Kidney (tissue), 14 donors: ENCODE measurements around the gene RPL38. TPM values are rescaled to one million over a fixed set of nuclear protein-coding genes. Genes with fewer than 3 reads are reported as not detected.

Source experiments
- DNase-seq, 5 donors: peaks; one replicate each; pipeline ENCODE4 v3.0.0-alpha.2; 2013 to 2020
- FAIRE-seq: peaks from 2 replicates; lab custom pipeline; 2012; peaks lifted over from hg19 to GRCh38; lab: Jason Lieb, UNC
- H3K27ac ChIP-seq, 2 donors: one replicate each; pipeline ENCODE4 v1.7.0; 2013; ENCODE audit warnings: low read depth in 2 of 2, low read length in 2 of 2, inconsistent platforms in 1 of 2
- H3K27me3 ChIP-seq: one replicate; pipeline ENCODE4 v1.7.1; 2013; ENCODE audit warnings: low read length, inconsistent platforms; ENCODE audit not compliant: control insufficient read depth, insufficient read depth
- H3K36me3 ChIP-seq, 3 donors: one replicate each; pipeline versions ENCODE4 v1.7.0 to v1.7.1; 2013; ENCODE audit warnings: low read length in 3 of 3, control low read depth in 1 of 3, inconsistent platforms in 1 of 3; ENCODE audit not compliant: insufficient read depth in 3 of 3, control insufficient read depth in 2 of 3
- H3K4me1 ChIP-seq, 3 donors: one replicate each; pipeline versions ENCODE4 v1.7.0 to v1.7.1; 2013; ENCODE audit warnings: low read length in 3 of 3, inconsistent platforms in 1 of 3, low read depth in 1 of 3; ENCODE audit not compliant: control insufficient read depth in 2 of 3, insufficient read depth in 2 of 3
- H3K4me3 ChIP-seq, 3 donors: one replicate each; pipeline versions ENCODE4 v1.7.0 to v1.8.1; 2013; ENCODE audit warnings: low read length in 3 of 3, control low read depth in 1 of 3, inconsistent platforms in 1 of 3
- H3K9ac ChIP-seq, 3 donors: one replicate each; pipeline versions ENCODE4 v1.7.0 to v1.7.1; 2013; ENCODE audit warnings: low read length in 3 of 3, control low read depth in 1 of 3, inconsistent platforms in 1 of 3
- H3K9me3 ChIP-seq, 3 donors: one replicate each; pipeline versions ENCODE4 v1.7.0 to v1.7.1; 2013; ENCODE audit warnings: low read length in 3 of 3, control low read depth in 1 of 3, inconsistent platforms in 1 of 3; ENCODE audit not compliant: control insufficient read depth in 2 of 3, insufficient read depth in 1 of 3
- CTCF ChIP-seq: IDR thresholded peaks from 3 replicates; pipeline ENCODE4 v1.5.1; 2012; ENCODE audit warnings: mild to moderate bottlenecking, moderate library complexity, borderline replicate concordance; ENCODE audit not compliant: insufficient read depth; ENCODE audit errors: extremely low read depth
- intact Hi-C: fragments of 100-400 bp; cut with DNase I; formaldehyde crosslinking; loops from one replicate; pipeline ENCODE4 v1.11.1; 2022
- polyA plus RNA-seq: library from polyadenylated mRNA; stranded (reverse); fragments of 350-450 nt; fragmentation: Illumina TruSeq; extraction: RNeasy Lipid Tissue Mini Kit (QIAGEN cat#74804); gene quantifications from one replicate; pipeline ENCODE4 v1.2.3, GENCODE V29; 2014; ENCODE audit warnings: low read depth, low replicate concordance; ENCODE audit not compliant: insufficient read depth
- total RNA-seq: library from RNA; stranded (reverse); fragmentation: NEBNext Ultra II Directional; extraction: Animal tissue kit (Norgen Biotek cat#: 25700); gene quantifications from one replicate; pipeline ENCODE4 v1.2.1, GENCODE V29; 2021
- donor health status: control.
- donor health status: control.
- donor health status: control.
- donor health status: control.
- donor health status: control.
- donor health status: DM: yes; HTN: yes; CAD: no.
- donor health status: Normal renal cell carcinoma (clear cell type).

The RPL38 gene
- total and polyA plus RNA-seq, 2 donors from 2014 or later: 664 to 1,966 TPM

- no peaks in the 10 kb centered on the region for H3K36me3 ChIP-seq
- TF ChIP-seq CTCF: no peak
- no peak overlapping the region for H3K4me3 ChIP-seq
- H3K9ac ChIP-seq: no peak overlapping the region
- no peaks in the 10 kb centered on the region for H3K4me1 ChIP-seq
- no peaks in the 10 kb centered on the region for H3K27me3 ChIP-seq
- intact Hi-C loops: no loop called here
- FAIRE-seq (no peak), DNase-seq (no peak)
- H3K27ac ChIP-seq: no peak overlapping the region
- no peaks in the 10 kb centered on the region for H3K9me3 ChIP-seq
These were observed 46.3 kb downstream of the RPL38 start for GRCh38 chr17:74249590-74250270.

GRCh38 chr17:74250324-74250995 lies 47.0 kb downstream of the RPL38 start:
- H3K4me3 ChIP-seq: no peak overlapping the region
- H3K36me3 ChIP-seq: no peaks in the 10 kb centered on the region
- H3K4me1 ChIP-seq: no peaks in the 10 kb centered on the region
- H3K27me3 ChIP-seq: no peaks in the 10 kb centered on the region
- no peak for DNase-seq
- no peak for FAIRE-seq
- TF ChIP-seq CTCF: no peak
- no peak overlapping the region for H3K9ac ChIP-seq
- intact Hi-C loops: no loop called here
- no peak overlapping the region for H3K27ac ChIP-seq
- H3K9me3 ChIP-seq: no peaks in the 10 kb centered on the region

- DNase-seq (no peak), FAIRE-seq (no peak)
- no peaks in the 10 kb centered on the region for H3K4me1 ChIP-seq
- no peaks in the 10 kb centered on the region for H3K36me3 ChIP-seq
- H3K4me3 ChIP-seq: no peak overlapping the region
- no peaks in the 10 kb centered on the region for H3K27me3 ChIP-seq
- no peak overlapping the region for H3K9ac ChIP-seq
- intact Hi-C loops: no loop called here
- H3K9me3 ChIP-seq: no peaks in the 10 kb centered on the region
- H3K27ac ChIP-seq: no peak overlapping the region
- no peak for TF ChIP-seq CTCF
These were observed 47.6 kb downstream of the RPL38 start for GRCh38 chr17:74251051-74251450.
